H1 (cell line): ENCODE measurements around the gene PLCB3. TPM values are rescaled to one million over a fixed set of nuclear protein-coding genes. Genes with fewer than 3 reads are reported as not detected.

Experiments
- CTCF ChIA-PET: fragments of 300-600 bp; sonication (Branson Sonifier 250); formaldehyde crosslinking; loops from one replicate; lab custom pipeline; 2021; ENCODE audit not compliant: partially characterized antibody; lab: Charles Lee
- POLR2A ChIA-PET: fragments of 300-600 bp; sonication (Branson Sonifier 250); formaldehyde crosslinking; loops from one replicate; lab custom pipeline; 2021; ENCODE audit warnings: inconsistent platforms; ENCODE audit not compliant: partially characterized antibody; lab: Charles Lee
- DNase-seq, 2 experiments: peaks; one replicate each; pipeline versions ENCODE4 v3.0.0 to v3.0.0-alpha.2; 2010 to 2022; ENCODE audit warnings: low spot score in 2 of 2, low read depth in 1 of 2, mixed read lengths in 1 of 2
- FAIRE-seq: peaks from 2 replicates; lab custom pipeline; 2011; peaks lifted over from hg19 to GRCh38; lab: Jason Lieb, UNC
- H2AFZ ChIP-seq: 2 replicates; pipeline ENCODE4 v1.8.1; 2012; ENCODE audit warnings: low read length, inconsistent platforms
- H2AK5ac ChIP-seq: 2 replicates; pipeline ENCODE4 v1.6.1; 2013; ENCODE audit warnings: low read depth, low read length
- H2BK120ac ChIP-seq: replicated peaks from 2 replicates; pipeline ENCODE3; 2013; ENCODE audit warnings: low read depth, low read length, inconsistent platforms
- H2BK12ac ChIP-seq: 2 replicates; pipeline ENCODE4 v1.6.1; 2013; ENCODE audit warnings: low read depth, low read length
- H2BK15ac ChIP-seq: 2 replicates; pipeline ENCODE4 v1.6.1; 2013; ENCODE audit warnings: low read length
- H2BK20ac ChIP-seq: 2 replicates; pipeline ENCODE4 v1.6.1; 2013; ENCODE audit warnings: low read length
- H2BK5ac ChIP-seq: 2 replicates; pipeline ENCODE4 v1.6.1; 2013; ENCODE audit warnings: low read depth, low read length
- H3K14ac ChIP-seq: 2 replicates; pipeline ENCODE4 v1.6.1; 2013; ENCODE audit warnings: inconsistent platforms; ENCODE audit not compliant: insufficient read length
- H3K18ac ChIP-seq: 2 replicates; pipeline ENCODE4 v1.6.1; 2013; ENCODE audit warnings: low read length; ENCODE audit errors: extremely low read depth
- H3K23ac ChIP-seq: 2 replicates; pipeline ENCODE4 v1.6.1; 2013; ENCODE audit warnings: inconsistent platforms; ENCODE audit not compliant: insufficient read length
- H3K23me2 ChIP-seq: 2 replicates; pipeline ENCODE4 v1.6.1; 2013; ENCODE audit warnings: low read depth, low read length
- H3K27ac ChIP-seq: 2 replicates; pipeline ENCODE4 v1.6.1; 2011; ENCODE audit warnings: low read depth, low read length, inconsistent platforms
- H3K27me3 ChIP-seq, 4 experiments: replicated peaks in 1 of 4; 1 replicate in 1 of 4; 2 replicates in 3 of 4; pipeline versions ENCODE4 v1.6.1 to v1.8.1; 2011 to 2013; ENCODE audit warnings: low read length in 3 of 4, mild to moderate bottlenecking in 3 of 4, inconsistent platforms in 2 of 4, mixed read lengths in 2 of 4, moderate library complexity in 1 of 4; ENCODE audit not compliant: control insufficient read depth in 3 of 4, insufficient read depth in 3 of 4; ENCODE audit errors: extremely low read depth in 1 of 4
- H3K36me3 ChIP-seq, 4 experiments: 2 replicates each; pipeline versions ENCODE4 v1.6.1 to v1.8.1; 2011 to 2013; ENCODE audit warnings: mild to moderate bottlenecking in 4 of 4, low read length in 3 of 4, moderate library complexity in 2 of 4, control low read depth in 1 of 4, inconsistent platforms in 1 of 4; ENCODE audit not compliant: insufficient read depth in 4 of 4, control insufficient read depth in 2 of 4
- H3K4ac ChIP-seq: replicated peaks from 2 replicates; pipeline ENCODE3; 2013; ENCODE audit warnings: low read length, low read depth, mixed read lengths, inconsistent platforms; ENCODE audit not compliant: insufficient read length
- H3K4me1 ChIP-seq, 4 experiments: replicated peaks in 1 of 4; 1 replicate in 1 of 4; 2 replicates in 3 of 4; pipeline versions ENCODE4 v1.6.1 to v1.8.1; 2011 to 2013; ENCODE audit warnings: low read length in 3 of 4, inconsistent platforms in 2 of 4, mixed read lengths in 1 of 4; ENCODE audit not compliant: insufficient read depth in 4 of 4, control insufficient read depth in 3 of 4
- H3K4me2 ChIP-seq, 2 experiments: 2 replicates each; pipeline versions ENCODE4 v1.6.1 to v1.8.1; 2011 to 2013; ENCODE audit warnings: low read depth in 2 of 2, low read length in 2 of 2, control low read depth in 1 of 2, inconsistent platforms in 1 of 2, mild to moderate bottlenecking in 1 of 2; ENCODE audit not compliant: insufficient read depth in 1 of 2
- H3K4me3 ChIP-seq, 4 experiments: fragments of 200-600, 300-600 bp in 1 of 4; sonication (generic), shearing (Covaris generic), sonication (Bioruptor Twin) in 1 of 4; 2 replicates each; pipeline versions ENCODE4 v1.5.1 to v1.8.1; 2011 to 2016; ENCODE audit warnings: low read length in 4 of 4, low read depth in 3 of 4, control low read depth in 2 of 4, inconsistent platforms in 2 of 4, mild to moderate bottlenecking in 2 of 4, mixed read lengths in 1 of 4, moderate library complexity in 1 of 4; ENCODE audit not compliant: insufficient read depth in 2 of 4; ENCODE audit errors: extremely low read depth in 1 of 4
- H3K56ac ChIP-seq: replicated peaks from 2 replicates; pipeline ENCODE3; 2013; ENCODE audit warnings: low read depth, mild to moderate bottlenecking, mixed read lengths, low read length, inconsistent platforms; ENCODE audit not compliant: insufficient read length
- H3K79me1 ChIP-seq: 2 replicates; pipeline ENCODE4 v1.6.1; 2013; ENCODE audit warnings: low read depth, low read length, control low read depth
- H3K79me2 ChIP-seq, 2 experiments: 2 replicates each; pipeline versions ENCODE4 v1.6.1 to v1.8.1; 2012 to 2013; ENCODE audit warnings: low read length in 2 of 2, mild to moderate bottlenecking in 2 of 2, inconsistent platforms in 1 of 2; ENCODE audit not compliant: insufficient read depth in 2 of 2, control insufficient read depth in 1 of 2
- H3K9ac ChIP-seq, 4 experiments: replicated peaks in 1 of 4; 1 replicate in 1 of 4; 2 replicates in 3 of 4; pipeline versions ENCODE4 v1.6.1 to v1.8.1; 2011 to 2013; ENCODE audit warnings: low read depth in 3 of 4, low read length in 3 of 4, control low read depth in 2 of 4, mild to moderate bottlenecking in 2 of 4, moderate library complexity in 2 of 4, inconsistent platforms in 1 of 4; ENCODE audit errors: extremely low read depth in 1 of 4
- H3K9me3 ChIP-seq, 2 experiments: 2 replicates each; pipeline versions ENCODE4 v1.6.1 to v1.8.1; 2012 to 2013; ENCODE audit warnings: mild to moderate bottlenecking in 2 of 2, moderate library complexity in 2 of 2, control low read depth in 1 of 2, inconsistent platforms in 1 of 2, low read depth in 1 of 2, low read length in 1 of 2, mixed read lengths in 1 of 2; ENCODE audit not compliant: insufficient read depth in 2 of 2
- H4K20me1 ChIP-seq, 2 experiments: replicated peaks in 1 of 2; 2 replicates each; pipeline versions ENCODE3 to v1.8.1; 2011 to 2013; ENCODE audit warnings: inconsistent platforms in 2 of 2, low read length in 2 of 2, mild to moderate bottlenecking in 1 of 2; ENCODE audit not compliant: insufficient read depth in 2 of 2, control insufficient read depth in 1 of 2
- H4K5ac ChIP-seq: 2 replicates; pipeline ENCODE4 v1.6.1; 2013; ENCODE audit warnings: low read length, low read depth, mixed read lengths, inconsistent platforms; ENCODE audit not compliant: insufficient read length
- H4K8ac ChIP-seq: 2 replicates; pipeline ENCODE4 v1.8.0; 2013; ENCODE audit warnings: mild to moderate bottlenecking, moderate library complexity, low read length, inconsistent platforms; ENCODE audit not compliant: insufficient read depth; ENCODE audit errors: extremely low read depth
- H4K91ac ChIP-seq: replicated peaks from 2 replicates; pipeline ENCODE3; 2013; ENCODE audit warnings: low read length, mixed read lengths, inconsistent platforms; ENCODE audit not compliant: insufficient read length
- CREB1 ChIP-seq: IDR thresholded peaks from 2 replicates; pipeline ENCODE4 v1.6.1; 2012; ENCODE audit warnings: inconsistent platforms
- TCF12 ChIP-seq: IDR thresholded peaks from 2 replicates; pipeline ENCODE4 v1.6.1; 2011; ENCODE audit warnings: low read depth, mild to moderate bottlenecking, low read length
- WGBS, 2 experiments: shearing (Covaris generic) in 1 of 2; methylation state at CpG; one replicate each; pipeline versions ENCODE4 v1.1.6 to v1.1.7; 2013 to 2015; ENCODE audit warnings: low lambda C conversion rate in 2 of 2, mixed read lengths in 2 of 2, inconsistent platforms in 1 of 2, low coverage in 1 of 2, missing lambda C conversion rate in 1 of 2; ENCODE audit not compliant: insufficient replicate concordance in 2 of 2, insufficient coverage in 1 of 2, insufficient read length in 1 of 2; ENCODE audit errors: extremely low coverage in 1 of 2, missing lambda C conversion rate in 1 of 2; 5-methylcytosine and 5-hydroxymethylcytosine counted together
- polyA plus RNA-seq, 7 experiments: library from polyadenylated mRNA; depleted of rRNA in 3 of 7; stranded (reverse) in 5 of 7; unstranded in 2 of 7; fragments of >200 nt in 5 of 7; fragments of 200-250 nt in 2 of 7; gene quantifications; 1 replicate in 5 of 7; 2 replicates in 1 of 7; 4 replicates in 1 of 7; pipeline versions ENCODE4 v1.2.1 to v1.2.3, GENCODE V29; 2011 to 2013; ENCODE audit warnings: missing spikeins in 2 of 7, mixed read lengths in 2 of 7
- total RNA-seq: library from RNA; stranded (reverse); fragmentation: NEBNext Ultra II Directional; extraction: Animal tissue kit (Norgen Biotek cat#: 25700); gene quantifications from 2 replicates; pipeline ENCODE4 v1.2.1, GENCODE V29; 2021

PLCB3 gene
- total and polyA plus RNA-seq, 2 of the 8 experiments (the other 6 are each of a cell fraction or from before 2014, with no cell fraction given), result 47.2 to 104 TPM

DNA sequence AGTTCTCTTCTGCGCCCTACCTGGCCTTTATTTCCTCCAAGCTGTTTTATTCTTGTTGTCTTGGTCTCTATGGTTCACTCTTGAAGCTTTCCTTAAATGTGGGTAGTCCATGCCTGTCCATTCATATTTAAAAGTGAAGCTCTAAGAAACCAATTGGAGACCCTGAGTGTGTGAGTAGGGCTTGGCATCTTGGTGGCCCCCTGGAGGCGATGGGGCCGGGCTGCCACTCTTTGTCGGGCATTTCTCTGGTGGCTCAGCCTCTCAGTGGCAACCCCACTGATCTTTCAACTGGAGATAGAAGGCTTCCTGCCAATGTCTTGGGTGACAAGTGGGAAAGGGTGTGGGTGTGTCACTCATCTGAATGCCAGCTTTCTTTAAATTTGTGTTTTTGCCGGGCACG lies 34.5 kb upstream of the PLCB3 start:
- no peak overlapping the region for H4K8ac ChIP-seq
- no peak overlapping the region for H3K9ac ChIP-seq
- no peak overlapping the region for H2AFZ ChIP-seq
- no peak overlapping the region for H3K4me3 ChIP-seq
- no peak overlapping the region for H4K5ac ChIP-seq
- H2BK12ac ChIP-seq, result no peak overlapping the region
- no peak overlapping the region for H3K18ac ChIP-seq
- peaks cover 0 to 8% (median 2%) of the 10 kb centered on the region in 4 experiments; a peak in 5 of 8 replicates for H3K36me3 ChIP-seq
- H3K27me3 ChIP-seq, result no peaks in the 10 kb centered on the region
- FAIRE-seq (no peak), DNase-seq (no peak)
- H3K9me3 ChIP-seq, result no peaks in the 10 kb centered on the region
- WGBS, 2 experiments, result 89% methylated on average over 6 of the region's 6 CpGs; no CpG with 5 or more reads in 1 of the 2 experiments
- no peak overlapping the region for H3K27ac ChIP-seq
- H4K20me1 ChIP-seq, result peaks cover 2 to 6% of the 10 kb centered on the region in 2 experiments
- ChIA-PET POLR2A (interaction anchor here (1.1 to 18.4 kb wide), 3 partner anchors 4 to 52 kb away, joined by 3 to 253 read pairs (median 253); partner anchors contain the start of genes FERMT3, NUDT22 and TRPT1), CTCF (interaction anchor here (1.0 to 7.0 kb wide), 9 partner anchors 9 to 217 kb away, joined by 3 to 68 read pairs (median 5); partner anchors contain the start of genes FERMT3, NUDT22, PLCB3 and TRPT1)
- no peaks in the 10 kb centered on the region for H3K79me1 ChIP-seq
- no peak overlapping the region for H3K4ac ChIP-seq
- no peak overlapping the region for H2AK5ac ChIP-seq
- no peak overlapping the region for H2BK120ac ChIP-seq
- H4K91ac ChIP-seq, result no peak overlapping the region
- H3K23ac ChIP-seq, result no peak overlapping the region
- no peaks in the 10 kb centered on the region for H3K4me1 ChIP-seq
- no peaks in the 10 kb centered on the region for H3K23me2 ChIP-seq
- no peaks in the 10 kb centered on the region for H3K79me2 ChIP-seq
- no peak overlapping the region for H3K56ac ChIP-seq
- no peak overlapping the region for H2BK5ac ChIP-seq
- H2BK20ac ChIP-seq, result no peak overlapping the region
- no peak overlapping the region for H2BK15ac ChIP-seq
- H3K14ac ChIP-seq, result no peak overlapping the region
- H3K4me2 ChIP-seq, result no peak overlapping the region
- TF ChIP-seq TCF12 (no peak), CREB1 (no peak)
